Esophagus muscularis mucosa (tissue), 3 donors: ENCODE data around the gene INO80E.

Source experiments
- POLR2A ChIP-seq: fragments of 450-650 bp; IDR thresholded peaks from one replicate; pipeline ENCODE4 v1.6.1; 2017; ENCODE audit warnings: antibody characterized with exemption, moderate library complexity, mild to moderate bottlenecking, low read depth
- POLR2AphosphoS5 ChIP-seq, 2 donors: sonication (generic); formaldehyde crosslinking; IDR thresholded peaks; one replicate each; pipeline ENCODE4 v1.6.1; 2017; ENCODE audit warnings: antibody characterized with exemption in 2 of 2
- TF ChIP-seq, protein P1 (sequence below), 3 experiments: fragments of 200-600 bp in 2 of 3; fragments of 450-650 bp in 1 of 3; sonication (generic) in 2 of 3; IDR thresholded peaks; one replicate each; pipeline ENCODE4 v1.5.1; 2017 to 2019; ENCODE audit warnings: antibody characterized with exemption in 3 of 3, mild to moderate bottlenecking in 2 of 3, moderate library complexity in 1 of 3

GRCh38 chr16:29988346-29989075 is 7.5 kb upstream of the INO80E start:
- TF ChIP-seq, protein P1, sequence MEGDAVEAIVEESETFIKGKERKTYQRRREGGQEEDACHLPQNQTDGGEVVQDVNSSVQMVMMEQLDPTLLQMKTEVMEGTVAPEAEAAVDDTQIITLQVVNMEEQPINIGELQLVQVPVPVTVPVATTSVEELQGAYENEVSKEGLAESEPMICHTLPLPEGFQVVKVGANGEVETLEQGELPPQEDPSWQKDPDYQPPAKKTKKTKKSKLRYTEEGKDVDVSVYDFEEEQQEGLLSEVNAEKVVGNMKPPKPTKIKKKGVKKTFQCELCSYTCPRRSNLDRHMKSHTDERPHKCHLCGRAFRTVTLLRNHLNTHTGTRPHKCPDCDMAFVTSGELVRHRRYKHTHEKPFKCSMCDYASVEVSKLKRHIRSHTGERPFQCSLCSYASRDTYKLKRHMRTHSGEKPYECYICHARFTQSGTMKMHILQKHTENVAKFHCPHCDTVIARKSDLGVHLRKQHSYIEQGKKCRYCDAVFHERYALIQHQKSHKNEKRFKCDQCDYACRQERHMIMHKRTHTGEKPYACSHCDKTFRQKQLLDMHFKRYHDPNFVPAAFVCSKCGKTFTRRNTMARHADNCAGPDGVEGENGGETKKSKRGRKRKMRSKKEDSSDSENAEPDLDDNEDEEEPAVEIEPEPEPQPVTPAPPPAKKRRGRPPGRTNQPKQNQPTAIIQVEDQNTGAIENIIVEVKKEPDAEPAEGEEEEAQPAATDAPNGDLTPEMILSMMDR (IDR thresholded peaks at IDR 0.05): no peak
- TF ChIP-seq POLR2AphosphoS5 (IDR thresholded peaks at IDR 0.05) (no peak), POLR2A (no peak)
